HEK293 (cell line): ENCODE data around the gene LTK.

Source experiments
- ELK4 ChIP-seq: IDR thresholded peaks from 2 replicates; pipeline ENCODE4 v1.6.1; 2011; ENCODE audit warnings: mild to moderate bottlenecking, low read depth, low read length, borderline replicate concordance
- GLI4 ChIP-seq: fragments of 450-650 bp; formaldehyde crosslinking; IDR thresholded peaks from 2 replicates; pipeline ENCODE4 v1.5.1; 2016; ENCODE audit warnings: missing biosample characterization, missing genetic modification characterization
- IKZF3 ChIP-seq: fragments of 450-650 bp; IDR thresholded peaks from 2 replicates; pipeline ENCODE4 v1.5.0; 2018; ENCODE audit warnings: missing biosample characterization, mild to moderate bottlenecking, missing genetic modification characterization, moderate library complexity
- KLF10 ChIP-seq: fragments of 450-650 bp; IDR thresholded peaks from 2 replicates; pipeline ENCODE4 v1.5.1; 2018; ENCODE audit warnings: missing biosample characterization, mild to moderate bottlenecking, missing genetic modification characterization
- KLF16 ChIP-seq: fragments of 450-650 bp; formaldehyde crosslinking; IDR thresholded peaks from 2 replicates; pipeline ENCODE4 v1.5.1; 2017; ENCODE audit warnings: missing biosample characterization, missing genetic modification characterization
- KLF8 ChIP-seq: fragments of 450-650 bp; formaldehyde crosslinking; IDR thresholded peaks from 2 replicates; pipeline ENCODE4 v1.5.1; 2016; ENCODE audit warnings: missing biosample characterization, missing genetic modification characterization
- PBX3 ChIP-seq: sonication (generic); formaldehyde crosslinking; IDR thresholded peaks from 2 replicates; pipeline ENCODE4 v1.8.1; 2022; ENCODE audit warnings: mild to moderate bottlenecking, moderate library complexity, missing genetic modification reagents
- SCRT2 ChIP-seq: fragments of 450-650 bp; formaldehyde crosslinking; IDR thresholded peaks from 2 replicates; pipeline ENCODE4 v1.5.1; 2016; ENCODE audit warnings: missing biosample characterization, missing genetic modification characterization
- ZBTB11 ChIP-seq: fragments of 450-650 bp; formaldehyde crosslinking; conservative IDR thresholded peaks from 2 replicates; pipeline ENCODE4 v1.5.1; 2016; ENCODE audit warnings: low read depth, missing biosample characterization, missing genetic modification characterization
- ZBTB7A ChIP-seq: fragments of 450-650 bp; formaldehyde crosslinking; IDR thresholded peaks from 2 replicates; pipeline ENCODE4 v1.5.1; 2016; ENCODE audit warnings: low read depth, missing biosample characterization, missing genetic modification characterization
- ZNF10 ChIP-seq: fragments of 450-650 bp; formaldehyde crosslinking; IDR thresholded peaks from 2 replicates; pipeline ENCODE4 v1.5.1; 2017; ENCODE audit warnings: missing biosample characterization, missing genetic modification characterization
- ZNF112 ChIP-seq: fragments of 450-650 bp; formaldehyde crosslinking; IDR thresholded peaks from 2 replicates; pipeline ENCODE4 v1.5.0; 2017; ENCODE audit warnings: missing biosample characterization, missing genetic modification characterization
- ZNF19 ChIP-seq: fragments of 450-650 bp; formaldehyde crosslinking; IDR thresholded peaks from 2 replicates; pipeline ENCODE4; 2016; ENCODE audit warnings: missing biosample characterization, missing genetic modification characterization, low read depth
- ZNF2 ChIP-seq: fragments of 450-650 bp; formaldehyde crosslinking; IDR thresholded peaks from 2 replicates; pipeline ENCODE4 v1.5.1; 2016; ENCODE audit warnings: missing biosample characterization, missing genetic modification characterization
- ZNF202 ChIP-seq: fragments of 450-650 bp; formaldehyde crosslinking; IDR thresholded peaks from 2 replicates; pipeline ENCODE4 v1.5.1; 2016; ENCODE audit warnings: missing biosample characterization, missing genetic modification characterization, borderline replicate concordance
- ZNF266 ChIP-seq: fragments of 450-650 bp; formaldehyde crosslinking; IDR thresholded peaks from 2 replicates; pipeline ENCODE4 v1.5.1; 2016; ENCODE audit warnings: missing biosample characterization, missing genetic modification characterization, low read depth
- ZNF354C ChIP-seq: fragments of 450-650 bp; formaldehyde crosslinking; IDR thresholded peaks from 2 replicates; pipeline ENCODE4 v1.5.1; 2016; ENCODE audit warnings: missing biosample characterization, missing genetic modification characterization, low read depth, borderline replicate concordance
- ZNF398 ChIP-seq: fragments of 450-650 bp; formaldehyde crosslinking; IDR thresholded peaks from 2 replicates; pipeline ENCODE4 v1.5.1; 2017; ENCODE audit warnings: missing biosample characterization, missing genetic modification characterization
- ZNF404 ChIP-seq: fragments of 450-650 bp; formaldehyde crosslinking; IDR thresholded peaks from 2 replicates; pipeline ENCODE4 v1.5.1; 2017; ENCODE audit warnings: missing biosample characterization, missing genetic modification characterization
- ZNF48 ChIP-seq: fragments of 450-650 bp; formaldehyde crosslinking; IDR thresholded peaks from 2 replicates; pipeline ENCODE4 v1.5.1; 2016; ENCODE audit warnings: missing biosample characterization, missing genetic modification characterization
- ZNF514 ChIP-seq: fragments of 450-650 bp; formaldehyde crosslinking; IDR thresholded peaks from 2 replicates; pipeline ENCODE4 v1.5.1; 2016; ENCODE audit warnings: missing biosample characterization, missing genetic modification characterization
- ZNF521 ChIP-seq: fragments of 450-650 bp; formaldehyde crosslinking; IDR thresholded peaks from 2 replicates; pipeline ENCODE4 v1.5.1; 2017; ENCODE audit warnings: missing biosample characterization, mild to moderate bottlenecking, missing genetic modification characterization
- ZNF623 ChIP-seq: fragments of 450-650 bp; formaldehyde crosslinking; IDR thresholded peaks from 2 replicates; pipeline ENCODE4 v1.5.1; 2016; ENCODE audit warnings: missing biosample characterization, missing genetic modification characterization
- ZNF624 ChIP-seq: fragments of 450-650 bp; formaldehyde crosslinking; IDR thresholded peaks from 2 replicates; pipeline ENCODE4 v1.5.1; 2017; ENCODE audit warnings: missing biosample characterization, missing genetic modification characterization
- ZNF785 ChIP-seq: fragments of 450-650 bp; formaldehyde crosslinking; IDR thresholded peaks from 2 replicates; pipeline ENCODE4 v1.5.1; 2016; ENCODE audit warnings: missing biosample characterization, missing genetic modification characterization
- ZNF791 ChIP-seq: fragments of 450-650 bp; formaldehyde crosslinking; IDR thresholded peaks from 2 replicates; pipeline ENCODE4 v1.5.1; 2016; ENCODE audit warnings: missing biosample characterization, missing genetic modification characterization
- ZNF792 ChIP-seq: fragments of 450-650 bp; formaldehyde crosslinking; IDR thresholded peaks from 2 replicates; pipeline ENCODE4 v1.5.1; 2016; ENCODE audit warnings: missing biosample characterization, missing genetic modification characterization
- TF ChIP-seq, protein P1 (sequence below): fragments of 450-650 bp; formaldehyde crosslinking; IDR thresholded peaks from 2 replicates; pipeline ENCODE4; 2016; ENCODE audit warnings: missing biosample characterization, missing genetic modification characterization
- TF ChIP-seq, protein P2 (sequence below): fragments of 450-650 bp; formaldehyde crosslinking; IDR thresholded peaks from 2 replicates; pipeline ENCODE4 v1.5.1; 2016; ENCODE audit warnings: missing biosample characterization, missing genetic modification characterization, borderline replicate concordance
- TF ChIP-seq, protein P3 (sequence below): fragments of 450-650 bp; formaldehyde crosslinking; IDR thresholded peaks from 2 replicates; pipeline ENCODE4 v1.5.1; 2016; ENCODE audit warnings: missing biosample characterization, missing genetic modification characterization

The LTK gene

DNA sequence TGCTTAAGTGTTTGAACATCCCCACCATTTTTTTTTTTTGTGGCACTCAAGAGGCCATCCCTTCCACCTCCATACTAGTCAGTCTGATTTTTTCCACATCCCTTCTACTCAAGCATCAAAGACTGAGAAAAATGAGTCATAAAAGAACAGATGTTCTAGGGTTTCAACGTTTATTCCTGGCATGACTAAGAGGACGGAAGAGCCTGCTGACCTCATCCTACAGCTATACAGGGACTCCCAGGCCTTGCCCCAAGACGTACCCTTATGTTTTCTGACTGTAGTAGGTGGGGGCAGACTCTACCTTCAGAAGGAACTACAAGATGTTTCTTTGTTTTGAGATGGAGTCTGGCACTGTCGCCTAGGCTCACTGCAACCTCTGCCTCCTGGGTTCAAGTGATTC is 23.3 kb downstream of the LTK start (continued):
- TF ChIP-seq ZBTB11 (tag by site-specific recombination), result no peak
- TF ChIP-seq ZNF48 (tag by site-specific recombination), result no peak
- TF ChIP-seq IKZF3, result no peak
- TF ChIP-seq ZNF521 (tag by site-specific recombination), result no peak
- TF ChIP-seq ZNF623 (tag by site-specific recombination), result no peak
- TF ChIP-seq ZNF112 (tag by site-specific recombination), result no peak
- no peak for TF ChIP-seq ELK4
- TF ChIP-seq, protein P1, sequence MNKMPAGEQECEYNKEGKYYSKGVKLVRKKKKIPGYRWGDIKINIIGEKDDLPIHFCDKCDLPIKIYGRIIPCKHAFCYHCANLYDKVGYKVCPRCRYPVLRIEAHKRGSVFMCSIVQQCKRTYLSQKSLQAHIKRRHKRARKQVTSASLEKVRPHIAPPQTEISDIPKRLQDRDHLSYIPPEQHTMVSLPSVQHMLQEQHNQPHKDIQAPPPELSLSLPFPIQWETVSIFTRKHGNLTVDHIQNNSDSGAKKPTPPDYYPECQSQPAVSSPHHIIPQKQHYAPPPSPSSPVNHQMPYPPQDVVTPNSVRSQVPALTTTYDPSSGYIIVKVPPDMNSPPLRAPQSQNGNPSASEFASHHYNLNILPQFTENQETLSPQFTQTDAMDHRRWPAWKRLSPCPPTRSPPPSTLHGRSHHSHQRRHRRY (tag by site-specific recombination), result no peak
- no peak for TF ChIP-seq ZNF10 (tag by site-specific recombination)
- TF ChIP-seq, protein P2, sequence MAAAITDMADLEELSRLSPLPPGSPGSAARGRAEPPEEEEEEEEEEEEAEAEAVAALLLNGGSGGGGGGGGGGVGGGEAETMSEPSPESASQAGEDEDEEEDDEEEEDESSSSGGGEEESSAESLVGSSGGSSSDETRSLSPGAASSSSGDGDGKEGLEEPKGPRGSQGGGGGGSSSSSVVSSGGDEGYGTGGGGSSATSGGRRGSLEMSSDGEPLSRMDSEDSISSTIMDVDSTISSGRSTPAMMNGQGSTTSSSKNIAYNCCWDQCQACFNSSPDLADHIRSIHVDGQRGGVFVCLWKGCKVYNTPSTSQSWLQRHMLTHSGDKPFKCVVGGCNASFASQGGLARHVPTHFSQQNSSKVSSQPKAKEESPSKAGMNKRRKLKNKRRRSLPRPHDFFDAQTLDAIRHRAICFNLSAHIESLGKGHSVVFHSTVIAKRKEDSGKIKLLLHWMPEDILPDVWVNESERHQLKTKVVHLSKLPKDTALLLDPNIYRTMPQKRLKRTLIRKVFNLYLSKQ (tag by site-specific recombination), result no peak
- TF ChIP-seq ZNF19 (tag by site-specific recombination), result no peak
- TF ChIP-seq ZNF785 (tag by site-specific recombination), result no peak
- no peak for TF ChIP-seq ZNF202 (tag by site-specific recombination)
- no peak for TF ChIP-seq KLF8 (tag by site-specific recombination)
- no peak for TF ChIP-seq ZNF792 (tag by site-specific recombination)
- no peak for TF ChIP-seq ZNF791 (tag by site-specific recombination)
- no peak for TF ChIP-seq ZNF514 (tag by site-specific recombination)
- TF ChIP-seq, protein P3, sequence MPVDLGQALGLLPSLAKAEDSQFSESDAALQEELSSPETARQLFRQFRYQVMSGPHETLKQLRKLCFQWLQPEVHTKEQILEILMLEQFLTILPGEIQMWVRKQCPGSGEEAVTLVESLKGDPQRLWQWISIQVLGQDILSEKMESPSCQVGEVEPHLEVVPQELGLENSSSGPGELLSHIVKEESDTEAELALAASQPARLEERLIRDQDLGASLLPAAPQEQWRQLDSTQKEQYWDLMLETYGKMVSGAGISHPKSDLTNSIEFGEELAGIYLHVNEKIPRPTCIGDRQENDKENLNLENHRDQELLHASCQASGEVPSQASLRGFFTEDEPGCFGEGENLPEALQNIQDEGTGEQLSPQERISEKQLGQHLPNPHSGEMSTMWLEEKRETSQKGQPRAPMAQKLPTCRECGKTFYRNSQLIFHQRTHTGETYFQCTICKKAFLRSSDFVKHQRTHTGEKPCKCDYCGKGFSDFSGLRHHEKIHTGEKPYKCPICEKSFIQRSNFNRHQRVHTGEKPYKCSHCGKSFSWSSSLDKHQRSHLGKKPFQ, result no peak
- no peak for TF ChIP-seq ZNF354C (tag by site-specific recombination)
- no peak for TF ChIP-seq SCRT2 (tag by site-specific recombination)
- no peak for TF ChIP-seq ZNF624
- TF ChIP-seq KLF16, result no peak
- TF ChIP-seq ZNF266 (tag by site-specific recombination), result no peak
- no peak for TF ChIP-seq ZNF2
- TF ChIP-seq ZNF398 (tag by site-specific recombination), result no peak
- no peak for TF ChIP-seq ZNF404 (tag by site-specific recombination)
- TF ChIP-seq KLF10 (tag by site-specific recombination), result peak; percentile 70
- no peak for TF ChIP-seq PBX3
- TF ChIP-seq ZBTB7A (tag by site-specific recombination), result no peak
- no peak for TF ChIP-seq GLI4 (tag by site-specific recombination)
